Measurements from ENCODE around the gene PRTFDC1. TPM values are rescaled to one million over a fixed set of nuclear protein-coding genes. Genes with fewer than 3 reads are reported as not detected.

PRTFDC1 gene
- total RNA-seq, 1 experiment from 2014 or later: not detected

- H3K27me3 Mint-ChIP-seq (ENCODE audit: insufficient read depth, unreplicated experiment): no peaks in the 10 kb centered on the region
- ChIA-PET CTCF (interaction anchor here (0.9 kb wide), 1 partner anchor 325 kb away, joined by 3 read pairs; no protein-coding TSS in a partner anchor), POLR2A (no interaction called here)
- H3K9me3 Mint-ChIP-seq (ENCODE audit: unreplicated experiment): no peaks in the 10 kb centered on the region
- H3K4me3 Mint-ChIP-seq (ENCODE audit: unreplicated experiment): no peak overlapping the region
- DNase-seq (ENCODE audit: unreplicated experiment): no peak
- H3K27ac Mint-ChIP-seq (ENCODE audit: low read depth, unreplicated experiment): no peak overlapping the region
- BruUV-seq (replicated peaks): no TSS peak
- peaks cover 5% of the 10 kb centered on the region for H3K4me1 Mint-ChIP-seq (ENCODE audit: insufficient read depth, unreplicated experiment)
- no peak for TF ChIP-seq CTCF (IDR thresholded peaks at IDR 0.05; ENCODE audit: unreplicated experiment)
- intact Hi-C loops (cut with micrococcal nuclease): no loop called here
- H3K36me3 Mint-ChIP-seq (ENCODE audit: insufficient read depth, unreplicated experiment): no peaks in the 10 kb centered on the region
Measured at GRCh38 chr10:24966962-24967481, 14.6 kb upstream of the PRTFDC1 start.

- Mint-ChIP-seq H3K27me3 (ENCODE audit: insufficient read depth, unreplicated experiment) (no peaks in the 10 kb centered on the region), H3K27ac (ENCODE audit: low read depth, unreplicated experiment) (no peak overlapping the region), H3K4me3 (ENCODE audit: unreplicated experiment) (no peak overlapping the region), H3K9me3 (ENCODE audit: unreplicated experiment) (no peaks in the 10 kb centered on the region), H3K4me1 (ENCODE audit: insufficient read depth, unreplicated experiment) (no peaks in the 10 kb centered on the region), H3K36me3 (ENCODE audit: insufficient read depth, unreplicated experiment) (no peaks in the 10 kb centered on the region)
- POLR2A ChIA-PET: interaction anchor here (0.7 to 1.9 kb wide), 2 partner anchors 242 to 322 kb away, joined by 3 to 6 read pairs; no protein-coding TSS in a partner anchor
- no TSS peak for BruUV-seq (replicated peaks)
- intact Hi-C loops (cut with micrococcal nuclease): no loop called here
- DNase-seq (ENCODE audit: unreplicated experiment): no peak
- no peak for TF ChIP-seq CTCF (IDR thresholded peaks at IDR 0.05; ENCODE audit: unreplicated experiment)
- CTCF ChIA-PET: interaction anchor here (0.7 kb wide), 1 partner anchor 238 kb away, joined by 3 read pairs; no protein-coding TSS in a partner anchor
Measured at GRCh38 chr10:24965051-24965450, 12.6 kb upstream of the PRTFDC1 start.

DNA sequence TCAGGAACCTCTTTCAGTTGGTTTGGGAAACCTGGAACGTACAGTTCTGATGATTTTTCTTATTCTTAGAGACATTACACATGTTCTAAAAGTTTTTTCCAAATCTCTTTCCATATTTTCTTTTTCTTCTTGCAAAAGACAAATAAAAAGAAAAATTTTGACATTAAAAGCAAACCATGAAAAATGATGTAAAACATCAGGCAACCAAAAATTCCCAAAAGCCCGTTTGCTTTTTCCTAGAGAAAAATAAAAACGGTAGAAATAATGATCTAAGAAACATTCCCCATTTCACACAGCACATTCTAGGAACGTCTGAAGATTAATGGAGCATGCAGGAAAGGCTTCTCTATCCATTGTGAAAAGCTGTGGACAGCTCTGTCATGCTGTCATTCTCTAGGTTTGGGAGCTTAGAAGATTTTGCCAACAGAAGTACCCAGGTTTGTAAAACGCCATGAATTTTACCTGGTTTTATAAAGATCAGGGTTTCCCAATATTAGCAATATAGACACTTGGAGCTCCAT lies 11.2 kb upstream of the PRTFDC1 start:
- ChIA-PET POLR2A (interaction anchor here (0.6 to 2.7 kb wide), 7 partner anchors 8 to 814 kb away, joined by 3 to 14 read pairs (median 5); no protein-coding TSS in a partner anchor), CTCF (interaction anchor here (0.6 to 1.2 kb wide), 5 partner anchors 10 to 767 kb away, joined by 3 to 7 read pairs (median 3); no protein-coding TSS in a partner anchor)
- intact Hi-C loops (cut with micrococcal nuclease): no loop called here
- H3K9me3 Mint-ChIP-seq (ENCODE audit: unreplicated experiment): no peaks in the 10 kb centered on the region
- H3K27ac Mint-ChIP-seq (ENCODE audit: low read depth, unreplicated experiment): no peak overlapping the region
- H3K4me3 Mint-ChIP-seq (ENCODE audit: unreplicated experiment): no peak overlapping the region
- no peak for DNase-seq (ENCODE audit: unreplicated experiment)
- TF ChIP-seq CTCF (IDR thresholded peaks at IDR 0.05; ENCODE audit: unreplicated experiment): no peak
- H3K36me3 Mint-ChIP-seq (ENCODE audit: insufficient read depth, unreplicated experiment): no peaks in the 10 kb centered on the region
- H3K27me3 Mint-ChIP-seq (ENCODE audit: insufficient read depth, unreplicated experiment): no peaks in the 10 kb centered on the region
- peaks cover 9% of the 10 kb centered on the region for H3K4me1 Mint-ChIP-seq (ENCODE audit: insufficient read depth, unreplicated experiment)
- BruUV-seq (replicated peaks): no TSS peak

GRCh38 chr10:24962995-24963394 lies 10.6 kb upstream of the PRTFDC1 start:
- Mint-ChIP-seq H3K27ac (ENCODE audit: low read depth, unreplicated experiment) (no peak overlapping the region), H3K36me3 (ENCODE audit: insufficient read depth, unreplicated experiment) (no peaks in the 10 kb centered on the region), H3K27me3 (ENCODE audit: insufficient read depth, unreplicated experiment) (no peaks in the 10 kb centered on the region), H3K4me3 (ENCODE audit: unreplicated experiment) (no peak overlapping the region), H3K9me3 (ENCODE audit: unreplicated experiment) (no peaks in the 10 kb centered on the region), H3K4me1 (ENCODE audit: insufficient read depth, unreplicated experiment) (peaks cover 13% of the 10 kb centered on the region)
- intact Hi-C loops (cut with micrococcal nuclease): no loop called here
- no peak for TF ChIP-seq CTCF (IDR thresholded peaks at IDR 0.05; ENCODE audit: unreplicated experiment)
- POLR2A ChIA-PET: interaction anchor here (0.6 to 2.7 kb wide), 9 partner anchors 8 to 813 kb away, joined by 3 to 14 read pairs (median 5); no protein-coding TSS in a partner anchor
- peak; percentile 91 for DNase-seq (ENCODE audit: unreplicated experiment)
- no TSS peak for BruUV-seq (replicated peaks)
- CTCF ChIA-PET: interaction anchor here (0.6 to 1.0 kb wide), 5 partner anchors 11 to 768 kb away, joined by 3 to 4 read pairs (median 3); no protein-coding TSS in a partner anchor

All from MCF 10A (cell line).